Gastrocnemius medialis (tissue), 4 donors: ENCODE data around the gene KDM4B. TPM values are rescaled to one million over a fixed set of nuclear protein-coding genes. Genes with fewer than 3 reads are reported as not detected.

ENCODE experiments used
- ATAC-seq, 2 donors: fragments of 150-250 bp; one replicate each; pipeline ENCODE4 v1.9.1; 2016
- DNase-seq, 2 donors: peaks; one replicate each; pipeline ENCODE4 v3.0.0-alpha.2; 2019
- H3K27ac ChIP-seq, 4 donors: fragments of 200-600 bp; sonication (generic); 1 replicate in 1 of 4; 2 replicates in 3 of 4; pipeline ENCODE4 v1.5.1; 2016 to 2018; ENCODE audit warnings: mild to moderate bottlenecking in 2 of 4, moderate library complexity in 1 of 4
- H3K27me3 ChIP-seq, 3 donors: fragments of 200-600 bp; sonication (generic) in 2 of 3; 1 replicate in 1 of 3; 2 replicates in 2 of 3; pipeline versions ENCODE4 v1.5.1 to v1.6.0; 2016 to 2019; ENCODE audit warnings: mild to moderate bottlenecking in 1 of 3, moderate library complexity in 1 of 3
- H3K36me3 ChIP-seq, 2 donors: fragments of 200-600 bp; sonication (generic) in 1 of 2; one replicate each; pipeline ENCODE4 v1.5.1; 2017 to 2018
- H3K4me1 ChIP-seq, 2 donors: fragments of 200-600 bp; sonication (generic) in 1 of 2; one replicate each; pipeline ENCODE4 v1.5.1; 2016 to 2017; ENCODE audit warnings: mild to moderate bottlenecking in 2 of 2
- H3K4me3 ChIP-seq, 4 donors: fragments of 200-600 bp; sonication (generic) in 3 of 4; 1 replicate in 1 of 4; 2 replicates in 3 of 4; pipeline ENCODE4 v1.5.1; 2016 to 2019; ENCODE audit warnings: mild to moderate bottlenecking in 2 of 4
- H3K9me3 ChIP-seq, 3 donors: fragments of 200-600 bp; sonication (generic) in 2 of 3; 1 replicate in 1 of 3; 2 replicates in 2 of 3; pipeline ENCODE4 v1.5.1; 2016 to 2019
- POLR2A ChIP-seq, 2 donors: fragments of 450-650 bp; IDR thresholded peaks; one replicate each; pipeline ENCODE4 v1.6.1; 2017; ENCODE audit warnings: antibody characterized with exemption in 2 of 2, mild to moderate bottlenecking in 2 of 2, moderate library complexity in 2 of 2
- in situ Hi-C, 4 donors: fragments of 200-750 bp; cut with MboI; loops; one replicate each; pipeline versions ENCODE4 v1.15.0 to v1.8.0; 2017; ENCODE audit warnings: low sequenced_read_pairs in 4 of 4
- intact Hi-C: fragments of 100-400 bp; cut with DNase I; formaldehyde crosslinking; loops from one replicate; pipeline ENCODE4 v1.15.1; 2023; ENCODE audit warnings: low total_unique reads
- total RNA-seq, 4 donors: library from RNA; depleted of rRNA; stranded (reverse); fragments of >200 nt; gene quantifications; one replicate each; pipeline versions ENCODE4 v1.1.0 to v1.2.3, GENCODE V29; 2016
- TF ChIP-seq, protein P1 (sequence below), 5 experiments: fragments of 450-650 bp in 3 of 5; fragments of 200-600 bp in 2 of 5; sonication (generic) in 2 of 5; IDR thresholded peaks in 4 of 5; conservative IDR thresholded peaks in 1 of 5; 1 replicate in 4 of 5; 2 replicates in 1 of 5; pipeline ENCODE4 v1.5.1; 2016 to 2019; ENCODE audit warnings: antibody characterized with exemption in 5 of 5, mild to moderate bottlenecking in 3 of 5, moderate library complexity in 3 of 5

The KDM4B gene
- total RNA-seq, 4 donors from 2014 or later, result 40.9 to 61.4 (median 46.4) TPM

DNA sequence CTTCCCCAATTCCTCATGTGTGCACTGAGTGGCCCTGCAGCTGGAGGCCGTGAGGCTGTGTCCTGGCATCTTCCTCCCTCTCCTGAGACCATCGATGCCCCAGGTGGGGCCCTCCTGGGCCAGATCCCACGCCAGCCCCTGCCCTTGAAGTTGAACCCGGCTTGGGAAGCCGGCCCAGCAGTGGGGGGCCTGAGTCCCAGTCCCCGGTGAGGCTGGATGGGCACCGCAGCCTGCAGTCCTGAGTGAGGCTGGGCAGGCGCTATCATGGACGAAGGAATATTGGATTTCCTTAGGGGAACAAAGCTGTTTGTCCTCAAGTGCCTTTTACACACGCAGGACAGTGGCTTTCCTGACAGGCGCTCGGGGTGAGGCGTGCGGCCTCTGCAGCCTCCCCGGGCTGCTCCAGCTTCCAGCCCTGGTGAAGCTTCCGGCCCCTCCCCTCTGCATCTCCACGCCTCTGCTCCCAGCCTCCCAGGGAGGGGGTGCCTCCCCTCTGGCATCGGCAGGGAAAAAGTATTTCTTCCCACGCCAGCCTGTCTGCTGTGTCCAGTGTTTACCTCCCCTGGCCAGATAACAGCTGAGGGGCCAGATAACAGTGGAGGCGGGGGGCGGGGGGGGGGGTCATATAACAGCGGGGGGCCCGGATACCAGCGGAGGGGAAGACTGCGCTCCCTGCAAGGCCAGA lies 159.5 kb downstream of the KDM4B start:
- ATAC-seq (peak; percentile 20 to 56), DNase-seq (peak in 1 of 2 donors; percentile 59)
- no peaks in the 10 kb centered on the region for H3K9me3 ChIP-seq
- TF ChIP-seq, protein P1, sequence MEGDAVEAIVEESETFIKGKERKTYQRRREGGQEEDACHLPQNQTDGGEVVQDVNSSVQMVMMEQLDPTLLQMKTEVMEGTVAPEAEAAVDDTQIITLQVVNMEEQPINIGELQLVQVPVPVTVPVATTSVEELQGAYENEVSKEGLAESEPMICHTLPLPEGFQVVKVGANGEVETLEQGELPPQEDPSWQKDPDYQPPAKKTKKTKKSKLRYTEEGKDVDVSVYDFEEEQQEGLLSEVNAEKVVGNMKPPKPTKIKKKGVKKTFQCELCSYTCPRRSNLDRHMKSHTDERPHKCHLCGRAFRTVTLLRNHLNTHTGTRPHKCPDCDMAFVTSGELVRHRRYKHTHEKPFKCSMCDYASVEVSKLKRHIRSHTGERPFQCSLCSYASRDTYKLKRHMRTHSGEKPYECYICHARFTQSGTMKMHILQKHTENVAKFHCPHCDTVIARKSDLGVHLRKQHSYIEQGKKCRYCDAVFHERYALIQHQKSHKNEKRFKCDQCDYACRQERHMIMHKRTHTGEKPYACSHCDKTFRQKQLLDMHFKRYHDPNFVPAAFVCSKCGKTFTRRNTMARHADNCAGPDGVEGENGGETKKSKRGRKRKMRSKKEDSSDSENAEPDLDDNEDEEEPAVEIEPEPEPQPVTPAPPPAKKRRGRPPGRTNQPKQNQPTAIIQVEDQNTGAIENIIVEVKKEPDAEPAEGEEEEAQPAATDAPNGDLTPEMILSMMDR (IDR thresholded peaks at IDR 0.05 in 4 of 5, conservative IDR thresholded peaks at IDR 0.05 in 1 of 5), result no peak
- no peak for TF ChIP-seq POLR2A (IDR thresholded peaks at IDR 0.05)
- intact Hi-C loops (loop anchor here (5.0 to 10.0 kb wide), 2 partner anchors 34 to 84 kb away; no protein-coding TSS in a partner anchor), in situ Hi-C loops (no loop called here)
- peak overlapping the region in 1 of 4 donors; percentile 20 for H3K4me3 ChIP-seq
- peaks cover 14 to 27% of the 10 kb centered on the region in 2 donors for H3K4me1 ChIP-seq
- no peaks in the 10 kb centered on the region for H3K27me3 ChIP-seq
- H3K36me3 ChIP-seq, result peaks cover 3 to 16% of the 10 kb centered on the region in 2 donors
- H3K27ac ChIP-seq, result peak overlapping the region in 3 of 4 donors; percentile 42 to 71 (median 52)

DNA sequence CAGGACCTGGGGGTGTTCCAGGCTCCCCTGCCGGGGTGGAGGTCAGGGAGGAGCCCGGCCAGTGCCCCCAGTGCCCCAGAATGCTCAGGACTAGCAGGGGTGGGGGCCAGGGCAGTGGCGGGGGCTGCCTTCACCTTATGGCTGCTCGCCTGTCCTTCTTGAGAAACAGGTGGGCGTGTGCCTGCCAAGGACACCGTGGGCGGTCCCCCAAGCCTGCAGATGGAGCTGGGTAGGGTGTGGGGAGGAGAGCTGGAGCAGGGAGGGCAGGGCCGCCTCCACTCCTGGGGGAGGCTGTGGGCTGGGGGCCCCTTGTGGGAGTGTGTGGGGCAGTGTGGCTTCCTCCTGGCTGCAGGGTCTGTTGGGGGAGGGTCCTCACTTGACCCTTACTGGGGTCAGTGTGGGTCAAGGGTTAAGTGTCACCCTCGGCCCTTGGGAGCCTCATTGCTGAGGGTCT lies 160.1 kb downstream of the KDM4B start:
- Histone ChIP-seq H3K27me3 (no peaks in the 10 kb centered on the region), H3K4me1 (peaks cover 14 to 27% of the 10 kb centered on the region in 2 donors), H3K27ac (peak overlapping the region in 3 of 4 donors; percentile 42 to 71 (median 52)), H3K36me3 (peaks cover 3 to 20% of the 10 kb centered on the region in 2 donors), H3K4me3 (peak overlapping the region in 1 of 4 donors; percentile 20), H3K9me3 (no peaks in the 10 kb centered on the region)
- TF ChIP-seq, protein P1 (IDR thresholded peaks at IDR 0.05 in 4 of 5, conservative IDR thresholded peaks at IDR 0.05 in 1 of 5), result no peak
- no peak for TF ChIP-seq POLR2A (IDR thresholded peaks at IDR 0.05)
- intact Hi-C loops (loop anchor here (5.0 to 10.0 kb wide), 2 partner anchors 33 to 84 kb away; no protein-coding TSS in a partner anchor), in situ Hi-C loops (no loop called here)
- ATAC-seq (peak in 1 of 2 donors; percentile 54), DNase-seq (peak in 1 of 2 donors; percentile 69)

DNA sequence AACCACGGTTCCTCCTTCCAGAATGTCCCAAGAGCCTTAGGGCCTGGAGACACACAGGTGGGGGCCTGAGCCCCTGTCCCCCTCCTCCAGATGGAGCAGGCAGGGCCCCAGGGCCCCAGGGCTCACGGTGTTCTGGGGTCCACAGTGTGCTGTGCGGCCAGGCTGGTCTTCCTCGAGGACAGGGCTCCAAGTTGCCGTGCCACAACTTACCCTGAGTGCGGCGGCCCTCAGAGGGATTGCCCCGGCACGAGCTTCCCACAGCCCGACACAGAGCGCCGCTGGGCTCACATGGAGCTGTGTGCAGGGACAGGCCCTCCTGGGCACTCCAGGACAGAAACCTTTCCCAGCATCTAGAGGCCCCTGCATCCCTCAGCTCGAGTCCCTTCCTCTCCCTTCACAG lies 160.8 kb downstream of the KDM4B start:
- intact Hi-C loops, result loop anchor here (5.0 to 10.0 kb wide), 2 partner anchors 33 to 85 kb away; no protein-coding TSS in a partner anchor
- DNase-seq (no peak), ATAC-seq (no peak)
- Histone ChIP-seq H3K36me3 (peaks cover 3 to 27% of the 10 kb centered on the region in 2 donors), H3K27me3 (no peaks in the 10 kb centered on the region), H3K4me3 (no peak overlapping the region), H3K4me1 (peaks cover 14 to 27% of the 10 kb centered on the region in 2 donors), H3K27ac (peak overlapping the region in 1 of 4 donors; percentile 52), H3K9me3 (no peaks in the 10 kb centered on the region)
- in situ Hi-C loops, result no loop called here
- TF ChIP-seq, protein P1 (IDR thresholded peaks at IDR 0.05 in 4 of 5, conservative IDR thresholded peaks at IDR 0.05 in 1 of 5), result no peak
- no peak for TF ChIP-seq POLR2A (IDR thresholded peaks at IDR 0.05)

DNA sequence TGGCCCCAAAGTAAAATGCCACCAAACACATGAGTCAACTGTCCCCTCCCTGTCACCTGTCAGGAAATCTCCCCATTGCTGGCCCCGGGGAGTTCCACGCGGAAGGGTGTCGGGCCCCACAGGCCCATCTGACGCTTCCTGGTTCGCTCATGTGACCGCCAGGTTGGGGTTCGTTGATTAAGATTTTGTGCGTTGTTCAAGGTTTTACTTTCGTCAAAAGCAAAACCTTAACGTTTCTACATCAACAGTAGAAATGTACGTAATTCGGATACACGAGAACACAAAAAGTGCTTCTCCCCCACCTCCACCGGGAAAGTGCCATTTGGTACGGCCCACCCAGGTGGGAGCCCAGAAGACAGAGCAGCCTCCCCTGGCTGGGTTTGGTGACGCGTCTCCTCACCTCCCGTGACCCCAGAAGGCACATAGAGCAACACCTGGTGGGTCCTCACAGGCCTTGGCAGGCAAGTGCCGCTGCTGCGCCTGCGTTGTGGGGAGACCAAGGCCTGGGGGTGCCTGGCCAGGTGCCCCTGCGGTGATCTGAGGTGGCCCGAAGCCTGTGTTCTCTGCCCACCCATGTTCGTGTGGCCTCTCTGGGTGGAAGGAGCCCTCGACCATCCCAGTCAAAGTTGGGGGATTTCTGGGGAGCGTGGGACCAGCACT lies 161.6 kb downstream of the KDM4B start:
- in situ Hi-C loops (no loop called here), intact Hi-C loops (no loop called here)
- no peak for ATAC-seq

More for the DNA sequence above, 161.6 kb downstream of the KDM4B start:
- no peak overlapping the region for H3K27ac ChIP-seq
- no peak for DNase-seq
- H3K27me3 ChIP-seq, result no peaks in the 10 kb centered on the region
- H3K4me3 ChIP-seq, result no peak overlapping the region
- no peak for TF ChIP-seq POLR2A (IDR thresholded peaks at IDR 0.05)
- TF ChIP-seq, protein P1 (IDR thresholded peaks at IDR 0.05 in 4 of 5, conservative IDR thresholded peaks at IDR 0.05 in 1 of 5), result no peak
- H3K4me1 ChIP-seq, result peaks cover 14 to 27% of the 10 kb centered on the region in 2 donors
- no peaks in the 10 kb centered on the region for H3K9me3 ChIP-seq
- H3K36me3 ChIP-seq, result peaks cover 3 to 35% of the 10 kb centered on the region in 2 donors
